ENCODE data around the gene DIDO1. TPM values are rescaled to one million over a fixed set of nuclear protein-coding genes. Genes with fewer than 3 reads are reported as not detected.

The DIDO1 gene
- total and polyA plus RNA-seq, 2 of the 13 experiments (the other 11 are each of a cell fraction or from before 2014, with no cell fraction given), result 75.0 to 75.1 TPM

- TF ChIP-seq HMGXB4 (CRISPR knock-in tag; IDR thresholded peaks at IDR 0.05; ENCODE audit: borderline replicate concordance in 1 of 2, low read depth in 1 of 2), result peak in 1 of 2 experiments; percentile 87; a peak in 3 of 4 replicates
- no peak for TF ChIP-seq HMGA1 (CRISPR knock-in tag; conservative IDR thresholded peaks at IDR 0.05)
- peak; percentile 96 for TF ChIP-seq THAP7 (CRISPR knock-in tag; IDR thresholded peaks at IDR 0.05)
- TF ChIP-seq MAF1 (CRISPR knock-in tag; IDR thresholded peaks at IDR 0.05; ENCODE audit: borderline replicate concordance), result peak; percentile 96; the same call in 1 of the 2 replicates
- no peak; the same call in 1 of the 2 replicates for TF ChIP-seq RARG (CRISPR knock-in tag; IDR thresholded peaks at IDR 0.05; ENCODE audit: low read depth)
- peak; percentile 31 for TF ChIP-seq STAG1 (CRISPR knock-in tag; IDR thresholded peaks at IDR 0.05)
- TF ChIP-seq FOXC1 (CRISPR knock-in tag; IDR thresholded peaks at IDR 0.05; ENCODE audit: borderline replicate concordance), result peak; percentile 99
- TF ChIP-seq IKZF4 (CRISPR knock-in tag; IDR thresholded peaks at IDR 0.05; ENCODE audit: borderline replicate concordance, low read depth, not compliant biosample characterization), result peak; percentile 73
- no peak for TF ChIP-seq TAF15 (IDR thresholded peaks at IDR 0.05; ENCODE audit: low read depth, low read length, poor library complexity, severe bottlenecking)
- no peak for TF ChIP-seq GABPA (IDR thresholded peaks at IDR 0.05; ENCODE audit: low read depth, low read length)
- peak; percentile 79 for TF ChIP-seq GABPA (CRISPR knock-in tag; IDR thresholded peaks at IDR 0.05; ENCODE audit: low read depth)
- no peak for TF ChIP-seq PAF1 (CRISPR knock-in tag; IDR thresholded peaks at IDR 0.05)
- peak; percentile 97 for TF ChIP-seq TFE3 (CRISPR knock-in tag; IDR thresholded peaks at IDR 0.05)
- TF ChIP-seq ZNF276 (CRISPR knock-in tag; IDR thresholded peaks at IDR 0.05; ENCODE audit: low read depth), result peak; percentile 81; the same call in 1 of the 2 replicates
- peak; percentile 96 for TF ChIP-seq TFDP1 (CRISPR knock-in tag; IDR thresholded peaks at IDR 0.05; ENCODE audit: borderline replicate concordance)
- peak; percentile 19 for TF ChIP-seq CHD2 (IDR thresholded peaks at IDR 0.05; ENCODE audit: low read depth, low read length)
- TF ChIP-seq SP140L (CRISPR knock-in tag; IDR thresholded peaks at IDR 0.05; ENCODE audit: borderline replicate concordance), result no peak
Observed at GRCh38 chr20:62953839-62954703, 27.8 kb upstream of the DIDO1 start (continued).

Data from HepG2 (cell line).